ENCODE data around the gene HCN2. TPM values are rescaled to one million over a fixed set of nuclear protein-coding genes. Genes with fewer than 3 reads are reported as not detected.

Gene HCN2
- polyA plus RNA-seq, 2 donors = 0.65 to 1.4 TPM

- WGBS, 2 donors = 71 to 74% methylated on average over 20 of the region's 20 CpGs
- Histone ChIP-seq H3K36me3 (ENCODE audit: control insufficient read depth in 2 of 2, insufficient read depth in 2 of 2, low read length in 1 of 2) (no peaks in the 10 kb centered on the region), H3K4me3 (ENCODE audit: low read depth in 1 of 2, low read length in 2 of 2) (no peak overlapping the region), H3K9me3 (ENCODE audit: control insufficient read depth in 2 of 2, insufficient read depth in 1 of 2, low read depth in 1 of 2, low read length in 1 of 2) (no peaks in the 10 kb centered on the region), H3K27me3 (ENCODE audit: control insufficient read depth in 1 of 2, insufficient read depth in 2 of 2, low read length in 2 of 2) (no peaks in the 10 kb centered on the region), H3K27ac (ENCODE audit: low read depth in 2 of 2, low read length in 1 of 2) (no peak overlapping the region), H3K4me1 (ENCODE audit: control insufficient read depth in 2 of 2, insufficient read depth in 2 of 2, low read length in 1 of 2) (no peaks in the 10 kb centered on the region)
Observed at GRCh38 chr19:554817-555216, 34.9 kb upstream of the HCN2 start.

- WGBS, 2 donors = 89 to 94% methylated on average over 13 to 14 of the region's 14 CpGs
- Histone ChIP-seq H3K4me1 (ENCODE audit: control insufficient read depth in 2 of 2, insufficient read depth in 2 of 2, low read length in 1 of 2) (no peaks in the 10 kb centered on the region), H3K27ac (ENCODE audit: low read depth in 2 of 2, low read length in 1 of 2) (no peak overlapping the region), H3K4me3 (ENCODE audit: low read depth in 1 of 2, low read length in 2 of 2) (no peak overlapping the region), H3K36me3 (ENCODE audit: control insufficient read depth in 2 of 2, insufficient read depth in 2 of 2, low read length in 1 of 2) (no peaks in the 10 kb centered on the region), H3K9me3 (ENCODE audit: control insufficient read depth in 2 of 2, insufficient read depth in 1 of 2, low read depth in 1 of 2, low read length in 1 of 2) (no peaks in the 10 kb centered on the region), H3K27me3 (ENCODE audit: control insufficient read depth in 1 of 2, insufficient read depth in 2 of 2, low read length in 2 of 2) (no peaks in the 10 kb centered on the region)
Observed at GRCh38 chr19:555474-555808, 34.2 kb upstream of the HCN2 start.

- Histone ChIP-seq H3K4me1 (ENCODE audit: control insufficient read depth in 2 of 2, insufficient read depth in 2 of 2, low read length in 1 of 2) (no peaks in the 10 kb centered on the region), H3K27ac (ENCODE audit: low read depth in 2 of 2, low read length in 1 of 2) (no peak overlapping the region), H3K9me3 (ENCODE audit: control insufficient read depth in 2 of 2, insufficient read depth in 1 of 2, low read depth in 1 of 2, low read length in 1 of 2) (no peaks in the 10 kb centered on the region), H3K4me3 (ENCODE audit: low read depth in 1 of 2, low read length in 2 of 2) (no peak overlapping the region), H3K27me3 (ENCODE audit: control insufficient read depth in 1 of 2, insufficient read depth in 2 of 2, low read length in 2 of 2) (no peaks in the 10 kb centered on the region), H3K36me3 (ENCODE audit: control insufficient read depth in 2 of 2, insufficient read depth in 2 of 2, low read length in 1 of 2) (no peaks in the 10 kb centered on the region)
- 74 to 78% methylated on average over 31 of the region's 31 CpGs for WGBS, 2 donors
Observed at GRCh38 chr19:556611-557382, 32.9 kb upstream of the HCN2 start.

GRCh38 chr19:558770-559439 lies 30.8 kb upstream of the HCN2 start:
- Histone ChIP-seq H3K27ac (ENCODE audit: low read depth in 2 of 2, low read length in 1 of 2) (no peak overlapping the region), H3K27me3 (ENCODE audit: control insufficient read depth in 1 of 2, insufficient read depth in 2 of 2, low read length in 2 of 2) (no peaks in the 10 kb centered on the region), H3K4me1 (ENCODE audit: control insufficient read depth in 2 of 2, insufficient read depth in 2 of 2, low read length in 1 of 2) (no peaks in the 10 kb centered on the region), H3K36me3 (ENCODE audit: control insufficient read depth in 2 of 2, insufficient read depth in 2 of 2, low read length in 1 of 2) (no peaks in the 10 kb centered on the region), H3K4me3 (ENCODE audit: low read depth in 1 of 2, low read length in 2 of 2) (no peak overlapping the region), H3K9me3 (ENCODE audit: control insufficient read depth in 2 of 2, insufficient read depth in 1 of 2, low read depth in 1 of 2, low read length in 1 of 2) (no peaks in the 10 kb centered on the region)
- 49 to 59% methylated on average over 19 to 21 of the region's 21 CpGs for WGBS, 2 donors

- Histone ChIP-seq H3K4me1 (ENCODE audit: control insufficient read depth in 2 of 2, insufficient read depth in 2 of 2, low read length in 1 of 2) (no peaks in the 10 kb centered on the region), H3K4me3 (ENCODE audit: low read depth in 1 of 2, low read length in 2 of 2) (no peak overlapping the region), H3K27ac (ENCODE audit: low read depth in 2 of 2, low read length in 1 of 2) (no peak overlapping the region), H3K36me3 (ENCODE audit: control insufficient read depth in 2 of 2, insufficient read depth in 2 of 2, low read length in 1 of 2) (no peaks in the 10 kb centered on the region), H3K27me3 (ENCODE audit: control insufficient read depth in 1 of 2, insufficient read depth in 2 of 2, low read length in 2 of 2) (no peaks in the 10 kb centered on the region), H3K9me3 (ENCODE audit: control insufficient read depth in 2 of 2, insufficient read depth in 1 of 2, low read depth in 1 of 2, low read length in 1 of 2) (no peaks in the 10 kb centered on the region)
- WGBS, 2 donors = 78 to 83% methylated on average over 12 of the region's 12 CpGs
Observed at GRCh38 chr19:560121-560520, 29.6 kb upstream of the HCN2 start.

- H3K4me1 ChIP-seq (ENCODE audit: control insufficient read depth in 2 of 2, insufficient read depth in 2 of 2, low read length in 1 of 2) = peaks cover 2 to 3% of the 10 kb centered on the region in 2 donors
- WGBS, 2 donors = 75 to 81% methylated on average over 18 of the region's 19 CpGs
- H3K9me3 ChIP-seq (ENCODE audit: control insufficient read depth in 2 of 2, insufficient read depth in 1 of 2, low read depth in 1 of 2, low read length in 1 of 2) = no peaks in the 10 kb centered on the region
- no peaks in the 10 kb centered on the region for H3K36me3 ChIP-seq (ENCODE audit: control insufficient read depth in 2 of 2, insufficient read depth in 2 of 2, low read length in 1 of 2)
- no peak overlapping the region for H3K4me3 ChIP-seq (ENCODE audit: low read depth in 1 of 2, low read length in 2 of 2)
- no peaks in the 10 kb centered on the region for H3K27me3 ChIP-seq (ENCODE audit: control insufficient read depth in 1 of 2, insufficient read depth in 2 of 2, low read length in 2 of 2)
- H3K27ac ChIP-seq (ENCODE audit: low read depth in 2 of 2, low read length in 1 of 2) = no peak overlapping the region
Observed at GRCh38 chr19:566403-566802, 23.3 kb upstream of the HCN2 start.

GRCh38 chr19:566844-567243 lies 22.8 kb upstream of the HCN2 start:
- WGBS, 2 donors = 84 to 85% methylated on average over 16 of the region's 16 CpGs
- H3K27me3 ChIP-seq (ENCODE audit: control insufficient read depth in 1 of 2, insufficient read depth in 2 of 2, low read length in 2 of 2) = no peaks in the 10 kb centered on the region
- no peak overlapping the region for H3K27ac ChIP-seq (ENCODE audit: low read depth in 2 of 2, low read length in 1 of 2)
- H3K4me1 ChIP-seq (ENCODE audit: control insufficient read depth in 2 of 2, insufficient read depth in 2 of 2, low read length in 1 of 2) = peaks cover 2 to 3% of the 10 kb centered on the region in 2 donors
- no peak overlapping the region for H3K4me3 ChIP-seq (ENCODE audit: low read depth in 1 of 2, low read length in 2 of 2)
- no peaks in the 10 kb centered on the region for H3K9me3 ChIP-seq (ENCODE audit: control insufficient read depth in 2 of 2, insufficient read depth in 1 of 2, low read depth in 1 of 2, low read length in 1 of 2)
- H3K36me3 ChIP-seq (ENCODE audit: control insufficient read depth in 2 of 2, insufficient read depth in 2 of 2, low read length in 1 of 2) = no peaks in the 10 kb centered on the region

- 92% methylated on average over 21 to 22 of the region's 22 CpGs for WGBS, 2 donors
- Histone ChIP-seq H3K4me1 (ENCODE audit: control insufficient read depth in 2 of 2, insufficient read depth in 2 of 2, low read length in 1 of 2) (peaks cover 2 to 3% of the 10 kb centered on the region in 2 donors), H3K27ac (ENCODE audit: low read depth in 2 of 2, low read length in 1 of 2) (no peak overlapping the region), H3K36me3 (ENCODE audit: control insufficient read depth in 2 of 2, insufficient read depth in 2 of 2, low read length in 1 of 2) (no peaks in the 10 kb centered on the region), H3K9me3 (ENCODE audit: control insufficient read depth in 2 of 2, insufficient read depth in 1 of 2, low read depth in 1 of 2, low read length in 1 of 2) (no peaks in the 10 kb centered on the region), H3K27me3 (ENCODE audit: control insufficient read depth in 1 of 2, insufficient read depth in 2 of 2, low read length in 2 of 2) (no peaks in the 10 kb centered on the region), H3K4me3 (ENCODE audit: low read depth in 1 of 2, low read length in 2 of 2) (no peak overlapping the region)
Observed at GRCh38 chr19:567296-567900, 22.3 kb upstream of the HCN2 start.

GRCh38 chr19:570251-570686 lies 19.4 kb upstream of the HCN2 start:
- 74 to 76% methylated on average over 18 of the region's 25 CpGs for WGBS, 2 donors
- Histone ChIP-seq H3K36me3 (ENCODE audit: control insufficient read depth in 2 of 2, insufficient read depth in 2 of 2, low read length in 1 of 2) (no peaks in the 10 kb centered on the region), H3K9me3 (ENCODE audit: control insufficient read depth in 2 of 2, insufficient read depth in 1 of 2, low read depth in 1 of 2, low read length in 1 of 2) (no peaks in the 10 kb centered on the region), H3K27ac (ENCODE audit: low read depth in 2 of 2, low read length in 1 of 2) (no peak overlapping the region), H3K27me3 (ENCODE audit: control insufficient read depth in 1 of 2, insufficient read depth in 2 of 2, low read length in 2 of 2) (no peaks in the 10 kb centered on the region), H3K4me1 (ENCODE audit: control insufficient read depth in 2 of 2, insufficient read depth in 2 of 2, low read length in 1 of 2) (peaks cover 9 to 16% of the 10 kb centered on the region in 2 donors), H3K4me3 (ENCODE audit: low read depth in 1 of 2, low read length in 2 of 2) (no peak overlapping the region)

Data from esophagus (tissue), 2 donors.